Subcutaneous abdominal adipose tissue (tissue), 5 donors: Measurements from ENCODE around the gene SAFB.

ENCODE experiments used
- H3K27ac ChIP-seq: one replicate; pipeline ENCODE4 v1.7.0; 2013; ENCODE audit warnings: low read depth, mild to moderate bottlenecking, inconsistent platforms, low read length, moderate library complexity
- H3K27me3 ChIP-seq, 5 donors: one replicate each; pipeline ENCODE4 v1.7.0; 2013; ENCODE audit warnings: low read length in 5 of 5, inconsistent platforms in 1 of 5; ENCODE audit not compliant: control insufficient read depth in 5 of 5, insufficient read depth in 4 of 5
- H3K36me3 ChIP-seq, 5 donors: one replicate each; pipeline ENCODE4 v1.7.0; 2013; ENCODE audit warnings: low read length in 5 of 5; ENCODE audit not compliant: control insufficient read depth in 5 of 5, insufficient read depth in 5 of 5
- H3K4me1 ChIP-seq, 5 donors: one replicate each; pipeline ENCODE4 v1.7.0; 2013; ENCODE audit warnings: low read length in 5 of 5, mild to moderate bottlenecking in 3 of 5, moderate library complexity in 1 of 5; ENCODE audit not compliant: control insufficient read depth in 5 of 5, insufficient read depth in 5 of 5
- H3K4me3 ChIP-seq, 5 donors: one replicate each; pipeline ENCODE4 v1.7.0; 2013; ENCODE audit warnings: low read length in 5 of 5, low read depth in 1 of 5
- H3K9ac ChIP-seq, 5 donors: one replicate each; pipeline ENCODE4 v1.7.0; 2013; ENCODE audit warnings: low read length in 5 of 5, mild to moderate bottlenecking in 4 of 5, moderate library complexity in 3 of 5
- H3K9me3 ChIP-seq, 5 donors: one replicate each; pipeline ENCODE4 v1.7.0; 2013; ENCODE audit warnings: low read length in 5 of 5; ENCODE audit not compliant: control insufficient read depth in 5 of 5
- donor health status: healthy.
- donor health status: healthy.
- donor health status: healthy.
- donor health status: healthy.
- donor health status: healthy.

SAFB gene

GRCh38 chr19:5624741-5625278, 1.9 kb downstream of the SAFB start:
- H3K27ac ChIP-seq, result peak overlapping the region; percentile 92
- peaks cover 13 to 82% (median 77%) of the 10 kb centered on the region in 5 donors for H3K4me1 ChIP-seq
- H3K9me3 ChIP-seq, result no peaks in the 10 kb centered on the region
- H3K9ac ChIP-seq, result peak overlapping the region; percentile 64 to 97 (median 92)
- no peaks in the 10 kb centered on the region for H3K27me3 ChIP-seq
- H3K4me3 ChIP-seq, result peak overlapping the region; percentile 90 to 99 (median 97)
- peaks cover 15 to 45% (median 29%) of the 10 kb centered on the region in 5 donors for H3K36me3 ChIP-seq

- Histone ChIP-seq H3K4me1 (peaks cover 13 to 76% (median 75%) of the 10 kb centered on the region in 5 donors), H3K36me3 (peaks cover 13 to 41% (median 24%) of the 10 kb centered on the region in 5 donors), H3K9me3 (no peaks in the 10 kb centered on the region), H3K9ac (peak overlapping the region in 3 of 5 donors; percentile 6 to 92 (median 64)), H3K27me3 (no peaks in the 10 kb centered on the region), H3K4me3 (no peak overlapping the region), H3K27ac (peak overlapping the region; percentile 92)
Observed at GRCh38 chr19:5625641-5626040, 2.8 kb downstream of the SAFB start.

DNA sequence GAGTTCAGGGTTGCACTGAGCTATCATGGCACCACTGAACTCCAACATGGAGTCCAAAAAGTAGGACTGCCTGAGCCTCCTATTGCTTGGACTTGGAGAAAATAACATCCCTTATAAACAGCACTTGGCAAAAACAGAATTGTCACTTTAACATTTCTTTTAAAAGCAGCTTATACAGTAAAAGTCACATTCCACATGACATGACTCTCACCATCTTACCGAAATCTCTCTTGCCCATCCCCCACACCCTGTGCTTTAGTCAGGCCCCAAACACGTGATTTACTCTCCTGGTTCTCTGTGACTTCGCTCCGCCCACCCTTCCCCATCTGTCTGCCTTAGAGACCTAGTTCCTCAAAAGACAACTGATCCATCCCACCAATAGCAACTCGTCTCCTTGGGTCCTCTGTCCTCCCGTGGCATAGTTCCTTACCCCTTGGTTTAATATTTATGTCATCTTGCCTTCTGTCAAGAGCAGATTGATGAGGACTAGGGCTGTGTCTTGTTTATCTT, 4.6 kb downstream of the SAFB start:
- Histone ChIP-seq H3K27ac (peak overlapping the region; percentile 64), H3K27me3 (no peaks in the 10 kb centered on the region), H3K4me3 (no peak overlapping the region), H3K4me1 (peaks cover 10 to 78% (median 77%) of the 10 kb centered on the region in 5 donors), H3K9ac (no peak overlapping the region), H3K36me3 (peaks cover 9 to 41% (median 21%) of the 10 kb centered on the region in 5 donors), H3K9me3 (no peaks in the 10 kb centered on the region)

GRCh38 chr19:5628461-5628860, 5.6 kb downstream of the SAFB start:
- H3K27ac ChIP-seq, result peak overlapping the region; percentile 42
- H3K4me1 ChIP-seq, result peaks cover 14 to 87% (median 84%) of the 10 kb centered on the region in 5 donors

GRCh38 chr19:5628919-5629481, 6.1 kb downstream of the SAFB start:
- H3K9me3 ChIP-seq, result no peaks in the 10 kb centered on the region
- H3K4me1 ChIP-seq, result peaks cover 14 to 81% (median 79%) of the 10 kb centered on the region in 5 donors
- H3K36me3 ChIP-seq, result peaks cover 9 to 41% (median 21%) of the 10 kb centered on the region in 5 donors
- H3K9ac ChIP-seq, result no peak overlapping the region
- H3K27ac ChIP-seq, result peak overlapping the region; percentile 42
- no peak overlapping the region for H3K4me3 ChIP-seq
- no peaks in the 10 kb centered on the region for H3K27me3 ChIP-seq

More at GRCh38 chr19:5628461-5628860, 5.6 kb downstream of the SAFB start:
- Histone ChIP-seq H3K9ac (peak overlapping the region in 1 of 5 donors; percentile 38), H3K27me3 (no peaks in the 10 kb centered on the region), H3K4me3 (no peak overlapping the region), H3K9me3 (no peaks in the 10 kb centered on the region), H3K36me3 (peaks cover 9 to 41% (median 21%) of the 10 kb centered on the region in 5 donors)

GRCh38 chr19:5631567-5632240, 8.8 kb downstream of the SAFB start:
- Histone ChIP-seq H3K9me3 (no peaks in the 10 kb centered on the region), H3K4me1 (peaks cover 6 to 56% (median 52%) of the 10 kb centered on the region in 5 donors), H3K4me3 (peak overlapping the region in 1 of 5 donors; percentile 20), H3K27me3 (no peaks in the 10 kb centered on the region), H3K9ac (peak overlapping the region in 1 of 5 donors; percentile 3), H3K27ac (peak overlapping the region; percentile 81), H3K36me3 (peaks cover 3 to 24% (median 14%) of the 10 kb centered on the region in 5 donors)

DNA sequence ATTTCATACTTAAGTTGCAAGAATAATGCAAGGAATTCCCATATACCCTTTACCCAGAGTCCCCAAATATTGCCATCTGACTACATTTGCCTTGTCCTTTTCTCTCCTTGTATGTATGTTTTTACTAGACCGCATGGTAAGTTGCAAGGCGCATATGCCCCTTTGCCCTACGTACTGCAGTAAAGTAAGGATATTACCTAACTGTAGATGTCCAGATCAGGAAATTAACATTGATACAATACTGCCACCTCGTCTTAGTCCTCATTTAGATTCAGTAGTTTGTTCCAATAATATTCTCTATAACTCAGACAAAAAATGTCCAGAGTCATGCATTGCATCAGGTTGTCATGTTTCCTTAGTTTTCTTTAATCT, 9.3 kb downstream of the SAFB start:
- peak overlapping the region; percentile 81 for H3K27ac ChIP-seq
- H3K4me1 ChIP-seq, result peaks cover 6 to 52% (median 47%) of the 10 kb centered on the region in 5 donors
- no peaks in the 10 kb centered on the region for H3K9me3 ChIP-seq
- H3K27me3 ChIP-seq, result no peaks in the 10 kb centered on the region
- no peak overlapping the region for H3K9ac ChIP-seq
- H3K36me3 ChIP-seq, result peaks cover 3 to 19% (median 8%) of the 10 kb centered on the region in 5 donors
- H3K4me3 ChIP-seq, result peak overlapping the region in 1 of 5 donors; percentile 20

- H3K9ac ChIP-seq, result no peak overlapping the region
- no peak overlapping the region for H3K4me3 ChIP-seq
- peaks cover 2 to 17% (median 4%) of the 10 kb centered on the region in 5 donors for H3K36me3 ChIP-seq
- no peaks in the 10 kb centered on the region for H3K9me3 ChIP-seq
- H3K4me1 ChIP-seq, result peaks cover 4 to 51% (median 46%) of the 10 kb centered on the region in 5 donors
- H3K27ac ChIP-seq, result peak overlapping the region; percentile 81
- H3K27me3 ChIP-seq, result no peaks in the 10 kb centered on the region
Observed at GRCh38 chr19:5632657-5633056, 9.8 kb downstream of the SAFB start.

- Histone ChIP-seq H3K4me3 (no peak overlapping the region), H3K27me3 (no peaks in the 10 kb centered on the region), H3K27ac (no peak overlapping the region), H3K4me1 (peaks cover 4 to 35% (median 30%) of the 10 kb centered on the region in 5 donors), H3K9ac (no peak overlapping the region), H3K36me3 (peaks cover 0 to 3% (median 0%) of the 10 kb centered on the region in 5 donors), H3K9me3 (no peaks in the 10 kb centered on the region)
Observed at GRCh38 chr19:5635427-5635826, 12.5 kb downstream of the SAFB start.

DNA sequence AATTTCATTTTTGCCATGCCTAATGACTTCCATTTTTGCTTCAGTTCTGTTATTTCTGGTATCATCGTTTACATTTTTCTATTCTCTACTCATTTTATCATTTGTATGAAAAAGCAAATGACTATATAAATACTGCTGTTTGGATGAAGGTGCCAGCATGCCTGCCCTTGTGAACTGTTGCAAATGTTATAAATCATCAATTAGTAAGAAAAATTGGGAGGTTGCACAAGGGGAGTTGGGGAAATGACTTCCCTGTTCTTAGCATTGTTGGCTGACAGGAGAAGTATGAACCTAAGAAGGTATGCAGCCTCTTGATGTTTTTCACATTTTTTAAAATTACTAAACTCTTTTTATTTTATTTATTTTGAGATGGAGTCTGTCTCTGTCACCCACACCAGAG, 15.1 kb downstream of the SAFB start:
- Histone ChIP-seq H3K4me1 (peaks cover 1 to 11% (median 8%) of the 10 kb centered on the region in 5 donors), H3K4me3 (no peak overlapping the region), H3K36me3 (peaks cover 6 to 21% (median 14%) of the 10 kb centered on the region in 5 donors), H3K27ac (no peak overlapping the region), H3K9ac (no peak overlapping the region), H3K27me3 (no peaks in the 10 kb centered on the region), H3K9me3 (no peaks in the 10 kb centered on the region)
